Thoracic aorta (tissue), 2 donors: Measurements from ENCODE around the gene TCL1A. TPM values are rescaled to one million over a fixed set of nuclear protein-coding genes. Genes with fewer than 3 reads are reported as not detected.
"Not testable (repeated sequence)": the region's sequence is repeated elsewhere in the genome, so short reads cannot be mapped to it uniquely, and the experiment has no call there.

Experiments used
- ATAC-seq: fragments of 150-250 bp; one replicate; pipeline ENCODE4 v1.8.0; 2017; ENCODE audit warnings: low read depth; ENCODE audit not compliant: insufficient number of reproducible peaks, low FRiP score
- DNase-seq: peaks from one replicate; pipeline ENCODE4 v3.0.0-alpha.2; 2020; ENCODE audit warnings: low spot score
- H3K27ac ChIP-seq, 2 donors: fragments of 200-600 bp; sonication (generic); 1 replicate in 1 of 2; 2 replicates in 1 of 2; pipeline ENCODE4 v1.5.1; 2016; ENCODE audit warnings: mild to moderate bottlenecking in 2 of 2, moderate library complexity in 2 of 2
- H3K27me3 ChIP-seq: fragments of 200-600 bp; sonication (generic); replicated peaks from 2 replicates; pipeline ENCODE4 v1.6.0; 2016; ENCODE audit warnings: mild to moderate bottlenecking; ENCODE audit not compliant: insufficient read depth
- H3K36me3 ChIP-seq: fragments of 200-600 bp; sonication (generic); one replicate; pipeline ENCODE4 v1.5.1; 2016
- H3K4me1 ChIP-seq, 2 donors: fragments of 200-600 bp; sonication (generic); 1 replicate in 1 of 2; 2 replicates in 1 of 2; pipeline versions ENCODE4 v1.5.1 to v1.6.0; 2016; ENCODE audit warnings: low read depth in 2 of 2, mild to moderate bottlenecking in 1 of 2; ENCODE audit not compliant: control insufficient read depth in 1 of 2
- H3K4me3 ChIP-seq: fragments of 200-600 bp; sonication (generic); 2 replicates; pipeline ENCODE4 v1.5.1; 2016; ENCODE audit warnings: mild to moderate bottlenecking
- H3K9me3 ChIP-seq: fragments of 200-600 bp; sonication (generic); 2 replicates; pipeline ENCODE4 v1.5.1; 2016
- total RNA-seq, 2 donors: library from RNA; depleted of rRNA; stranded (reverse); fragments of >200 nt; gene quantifications; one replicate each; pipeline versions ENCODE4 v1.1.0 to v1.2.3, GENCODE V29; 2016
- TF ChIP-seq, protein P1 (sequence below): fragments of 200-600 bp; sonication (generic); IDR thresholded peaks from one replicate; pipeline ENCODE4 v1.5.1; 2019; ENCODE audit warnings: antibody characterized with exemption

TCL1A gene
- total RNA-seq, 2 donors from 2014 or later, result not detected

DNA sequence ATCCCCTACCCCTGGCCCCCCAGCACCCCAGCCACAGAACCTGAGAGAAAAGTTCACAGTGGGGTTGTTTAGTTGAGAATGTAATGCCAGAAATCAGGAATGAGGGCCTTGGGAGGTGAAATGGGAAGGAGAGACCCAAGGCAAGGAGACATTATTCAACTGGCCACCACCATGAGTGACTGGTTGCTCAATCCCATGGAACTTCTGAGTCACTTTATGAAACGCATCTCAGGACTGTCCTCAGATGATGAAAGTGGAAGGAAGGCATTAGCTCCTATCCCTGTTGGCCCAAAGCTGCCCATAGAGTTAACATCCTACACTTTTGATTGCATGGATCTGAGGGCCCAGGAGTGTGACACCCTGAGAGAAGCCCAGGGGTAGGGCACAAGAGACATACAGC, 25.4 kb upstream of the TCL1A start:
- DNase-seq (no peak), ATAC-seq (no peak)
- H3K27me3 ChIP-seq, result no peaks in the 10 kb centered on the region
- no peaks in the 10 kb centered on the region for H3K36me3 ChIP-seq
- H3K9me3 ChIP-seq, result no peaks in the 10 kb centered on the region
- TF ChIP-seq, protein P1, sequence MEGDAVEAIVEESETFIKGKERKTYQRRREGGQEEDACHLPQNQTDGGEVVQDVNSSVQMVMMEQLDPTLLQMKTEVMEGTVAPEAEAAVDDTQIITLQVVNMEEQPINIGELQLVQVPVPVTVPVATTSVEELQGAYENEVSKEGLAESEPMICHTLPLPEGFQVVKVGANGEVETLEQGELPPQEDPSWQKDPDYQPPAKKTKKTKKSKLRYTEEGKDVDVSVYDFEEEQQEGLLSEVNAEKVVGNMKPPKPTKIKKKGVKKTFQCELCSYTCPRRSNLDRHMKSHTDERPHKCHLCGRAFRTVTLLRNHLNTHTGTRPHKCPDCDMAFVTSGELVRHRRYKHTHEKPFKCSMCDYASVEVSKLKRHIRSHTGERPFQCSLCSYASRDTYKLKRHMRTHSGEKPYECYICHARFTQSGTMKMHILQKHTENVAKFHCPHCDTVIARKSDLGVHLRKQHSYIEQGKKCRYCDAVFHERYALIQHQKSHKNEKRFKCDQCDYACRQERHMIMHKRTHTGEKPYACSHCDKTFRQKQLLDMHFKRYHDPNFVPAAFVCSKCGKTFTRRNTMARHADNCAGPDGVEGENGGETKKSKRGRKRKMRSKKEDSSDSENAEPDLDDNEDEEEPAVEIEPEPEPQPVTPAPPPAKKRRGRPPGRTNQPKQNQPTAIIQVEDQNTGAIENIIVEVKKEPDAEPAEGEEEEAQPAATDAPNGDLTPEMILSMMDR, result no peak
- no peak overlapping the region for H3K4me3 ChIP-seq
- no peaks in the 10 kb centered on the region for H3K4me1 ChIP-seq
- no peak overlapping the region for H3K27ac ChIP-seq

- TF ChIP-seq, protein P1, result no peak
- Histone ChIP-seq H3K36me3 (no peaks in the 10 kb centered on the region), H3K27me3 (no peaks in the 10 kb centered on the region), H3K4me1 (no peaks in the 10 kb centered on the region), H3K4me3 (no peak overlapping the region), H3K27ac (no peak overlapping the region), H3K9me3 (no peaks in the 10 kb centered on the region)
- no peak for DNase-seq
- ATAC-seq, result no peak
These were observed 19.3 kb upstream of the TCL1A start for GRCh38 chr14:95733212-95733611.

DNA sequence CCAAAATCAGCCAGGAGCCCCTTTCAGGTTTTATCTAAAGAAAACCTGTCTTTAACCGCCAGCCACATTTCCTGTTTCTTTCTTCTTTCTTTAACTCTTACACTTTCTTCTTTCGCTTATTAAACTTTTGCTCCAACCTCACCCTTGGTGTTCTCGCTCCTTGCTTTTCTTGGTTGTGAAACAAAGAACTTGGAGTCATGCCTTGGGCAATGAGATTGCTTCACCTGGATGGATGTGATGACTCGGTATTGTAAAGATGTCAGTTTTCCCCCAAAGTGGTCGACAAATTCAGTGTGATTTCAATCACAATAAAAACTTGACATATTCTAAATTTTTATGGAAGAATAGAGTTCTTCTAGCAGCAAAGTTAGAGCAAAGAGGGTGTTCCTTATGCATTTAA, 16.2 kb upstream of the TCL1A start:
- DNase-seq, result no peak

GRCh38 chr14:95729402-95730028, 15.6 kb upstream of the TCL1A start:
- not testable (repeated sequence) for H3K4me1 ChIP-seq, H3K9me3 ChIP-seq, ATAC-seq

More for the DNA sequence above, 16.2 kb upstream of the TCL1A start:
- no peaks in the 10 kb centered on the region for H3K27me3 ChIP-seq
- H3K36me3 ChIP-seq, result no peaks in the 10 kb centered on the region
- no peak for ATAC-seq
- H3K4me1 ChIP-seq, result no peaks in the 10 kb centered on the region
- TF ChIP-seq, protein P1, result no peak
- H3K9me3 ChIP-seq, result no peaks in the 10 kb centered on the region
- H3K27ac ChIP-seq, result no peak overlapping the region
- no peak overlapping the region for H3K4me3 ChIP-seq

DNA sequence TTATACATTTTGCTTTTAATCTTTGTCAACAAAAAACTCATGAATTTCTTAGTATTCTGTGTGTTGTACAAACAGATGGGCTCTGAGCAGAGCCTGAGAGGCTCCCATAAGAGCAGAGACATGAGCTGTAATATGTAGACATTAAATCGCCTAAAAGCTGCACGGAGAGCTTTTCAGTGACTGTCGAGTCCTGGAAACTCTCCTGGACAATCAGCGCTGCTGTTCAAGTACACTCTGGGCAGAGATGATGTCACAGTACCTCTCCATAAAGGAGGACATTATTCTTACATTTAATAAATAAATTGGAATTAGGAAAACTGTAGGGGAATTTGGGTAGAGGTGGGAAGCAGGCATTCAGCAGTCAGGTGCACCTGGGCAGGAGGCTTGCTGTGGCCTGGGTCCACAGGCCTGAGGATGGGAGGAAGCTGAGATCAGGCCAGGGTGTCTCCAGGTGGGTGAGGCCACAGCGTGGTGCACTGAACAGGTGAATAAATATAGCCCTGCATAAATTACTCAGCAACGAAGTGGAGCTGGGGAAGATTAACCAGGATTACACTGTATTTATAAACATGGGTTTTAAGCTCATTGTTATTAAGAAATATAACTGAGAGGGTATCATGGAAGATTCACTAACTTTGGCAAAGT, 13.3 kb upstream of the TCL1A start:
- ATAC-seq, result no peak
- H3K4me1 ChIP-seq, result no peaks in the 10 kb centered on the region
- H3K27me3 ChIP-seq, result no peaks in the 10 kb centered on the region
- TF ChIP-seq, protein P1, result no peak
- DNase-seq, result no peak
- no peak overlapping the region for H3K27ac ChIP-seq
- H3K4me3 ChIP-seq, result no peak overlapping the region
- H3K36me3 ChIP-seq, result no peaks in the 10 kb centered on the region
- peaks cover 6% of the 10 kb centered on the region for H3K9me3 ChIP-seq

More at GRCh38 chr14:95729402-95730028, 15.6 kb upstream of the TCL1A start:
- not testable (repeated sequence) for H3K27me3 ChIP-seq, H3K36me3 ChIP-seq, H3K4me3 ChIP-seq, H3K27ac ChIP-seq, DNase-seq
